Sigmoid colon (tissue), 7 donors: Measurements from ENCODE around the gene MAD1L1. TPM values are rescaled to one million over a fixed set of nuclear protein-coding genes. Genes with fewer than 3 reads are reported as not detected.

ENCODE experiments used
- DNase-seq: peaks from one replicate; pipeline ENCODE4 v3.0.0-alpha.2; 2019
- H3K27ac ChIP-seq, 4 donors: fragments of 200-600 bp; sonication (generic); one replicate each; pipeline ENCODE4 v1.5.1; 2016 to 2019; ENCODE audit warnings: mild to moderate bottlenecking in 1 of 4
- H3K27me3 ChIP-seq, 3 donors: fragments of 200-600 bp; sonication (generic); one replicate each; pipeline ENCODE4 v1.5.1; 2019; ENCODE audit warnings: mild to moderate bottlenecking in 1 of 3
- H3K36me3 ChIP-seq, 4 donors: fragments of 200-600 bp; sonication (generic); one replicate each; pipeline ENCODE4 v1.5.1; 2016 to 2019
- H3K4me1 ChIP-seq, 4 donors: fragments of 200-600 bp; sonication (generic); one replicate each; pipeline ENCODE4 v1.5.1; 2017 to 2019
- H3K4me3 ChIP-seq, 4 donors: fragments of 200-600 bp; sonication (generic); one replicate each; pipeline ENCODE4 v1.5.1; 2017 to 2019; ENCODE audit warnings: mild to moderate bottlenecking in 2 of 4, moderate library complexity in 1 of 4
- H3K9me3 ChIP-seq, 4 donors: fragments of 200-600 bp in 3 of 4; sonication (generic) in 3 of 4; one replicate each; pipeline versions ENCODE4 v1.5.1 to v1.6.1; 2013 to 2019
- CTCF ChIP-seq, 4 experiments: fragments of 450-650 bp in 3 of 4; fragments of 200-600 bp in 1 of 4; IDR thresholded peaks; one replicate each; pipeline ENCODE4 v1.5.1; 2016 to 2019; ENCODE audit warnings: antibody characterized with exemption in 4 of 4, mild to moderate bottlenecking in 3 of 4, moderate library complexity in 2 of 4
- EP300 ChIP-seq, 4 donors: sonication (generic); formaldehyde crosslinking; IDR thresholded peaks; one replicate each; pipeline ENCODE4 v1.6.1; 2017; ENCODE audit warnings: antibody characterized with exemption in 4 of 4
- POLR2A ChIP-seq, 2 donors: fragments of 450-650 bp; IDR thresholded peaks; one replicate each; pipeline ENCODE4 v1.6.1; 2016; ENCODE audit warnings: antibody characterized with exemption in 2 of 2, mild to moderate bottlenecking in 2 of 2, moderate library complexity in 2 of 2
- POLR2AphosphoS5 ChIP-seq, 4 donors: sonication (generic); formaldehyde crosslinking; IDR thresholded peaks; one replicate each; pipeline ENCODE4 v1.6.1; 2017; ENCODE audit warnings: antibody characterized with exemption in 4 of 4
- WGBS, 2 donors: extraction: QIAGEN DNeasy Blood & Tissue Kit; methylation state at CpG; one replicate each; pipeline ENCODE4 v1.1.7; 2013; 5-methylcytosine and 5-hydroxymethylcytosine counted together
- intact Hi-C: fragments of 100-400 bp; cut with DNase I; formaldehyde crosslinking; loops from one replicate; pipeline ENCODE4 v1.15.1; 2023
- polyA plus RNA-seq, 3 donors: library from polyadenylated mRNA; stranded (reverse); fragments of 200-250 nt; gene quantifications; one replicate each; pipeline ENCODE4 v1.2.3, GENCODE V29; 2013
- total RNA-seq, 4 donors: library from RNA; depleted of rRNA; stranded (reverse); fragments of >200 nt; gene quantifications; one replicate each; pipeline ENCODE4 v1.1.0, GENCODE V29; 2016
- donor health status: healthy with polysubstance abuse.
- donor health status: Bipolar disorder and iron deficiency.
- donor health status: healthy.

Gene MAD1L1
- total and polyA plus RNA-seq, 7 donors = 10.2 to 38.4 (median 20.6) TPM

DNA sequence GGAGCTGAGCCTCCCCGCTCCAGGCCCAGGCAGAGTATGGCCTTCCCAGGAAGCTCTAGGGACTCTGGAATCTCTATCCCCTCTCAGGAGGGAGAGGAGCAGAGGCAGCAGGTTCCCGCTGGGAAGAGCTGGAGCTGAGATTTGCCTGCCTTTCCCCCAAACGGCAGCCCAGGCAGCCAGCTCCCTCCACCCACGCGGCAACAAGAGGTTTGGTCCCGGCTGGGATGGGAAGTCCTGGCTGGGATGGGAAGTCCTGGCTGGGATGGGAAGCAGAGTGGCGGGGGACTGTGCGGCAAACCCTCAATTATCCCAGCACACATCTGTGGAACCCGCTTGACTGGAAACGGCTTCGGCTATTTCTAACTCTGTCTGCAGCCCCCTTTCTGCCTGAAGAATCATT, 339.7 kb downstream of the MAD1L1 start:
- intact Hi-C loops = no loop called here
- Histone ChIP-seq H3K27me3 (no peaks in the 10 kb centered on the region), H3K36me3 (peaks cover 0 to 19% (median 3%) of the 10 kb centered on the region in 4 donors), H3K4me1 (no peaks in the 10 kb centered on the region), H3K9me3 (no peaks in the 10 kb centered on the region), H3K27ac (no peak overlapping the region), H3K4me3 (no peak overlapping the region)
- TF ChIP-seq POLR2A (IDR thresholded peaks at IDR 0.05) = no peak
- TF ChIP-seq EP300 (IDR thresholded peaks at IDR 0.05) = no peak
- no peak for TF ChIP-seq POLR2AphosphoS5 (IDR thresholded peaks at IDR 0.05)
- TF ChIP-seq CTCF (IDR thresholded peaks at IDR 0.05) = no peak
- no peak for DNase-seq
- 83 to 88% methylated on average over 11 of the region's 11 CpGs for WGBS, 2 donors

GRCh38 chr7:1892011-1892965, 340.5 kb downstream of the MAD1L1 start:
- WGBS, 2 donors = 96% methylated on average over 39 of the region's 39 CpGs
- intact Hi-C loops = no loop called here
- Histone ChIP-seq H3K9me3 (no peaks in the 10 kb centered on the region), H3K27me3 (no peaks in the 10 kb centered on the region), H3K27ac (no peak overlapping the region), H3K4me3 (no peak overlapping the region), H3K36me3 (peaks cover 0 to 19% (median 4%) of the 10 kb centered on the region in 4 donors), H3K4me1 (no peaks in the 10 kb centered on the region)
- DNase-seq = no peak
- TF ChIP-seq EP300 (IDR thresholded peaks at IDR 0.05) (no peak), CTCF (IDR thresholded peaks at IDR 0.05) (no peak), POLR2AphosphoS5 (IDR thresholded peaks at IDR 0.05) (no peak), POLR2A (IDR thresholded peaks at IDR 0.05) (no peak)

DNA sequence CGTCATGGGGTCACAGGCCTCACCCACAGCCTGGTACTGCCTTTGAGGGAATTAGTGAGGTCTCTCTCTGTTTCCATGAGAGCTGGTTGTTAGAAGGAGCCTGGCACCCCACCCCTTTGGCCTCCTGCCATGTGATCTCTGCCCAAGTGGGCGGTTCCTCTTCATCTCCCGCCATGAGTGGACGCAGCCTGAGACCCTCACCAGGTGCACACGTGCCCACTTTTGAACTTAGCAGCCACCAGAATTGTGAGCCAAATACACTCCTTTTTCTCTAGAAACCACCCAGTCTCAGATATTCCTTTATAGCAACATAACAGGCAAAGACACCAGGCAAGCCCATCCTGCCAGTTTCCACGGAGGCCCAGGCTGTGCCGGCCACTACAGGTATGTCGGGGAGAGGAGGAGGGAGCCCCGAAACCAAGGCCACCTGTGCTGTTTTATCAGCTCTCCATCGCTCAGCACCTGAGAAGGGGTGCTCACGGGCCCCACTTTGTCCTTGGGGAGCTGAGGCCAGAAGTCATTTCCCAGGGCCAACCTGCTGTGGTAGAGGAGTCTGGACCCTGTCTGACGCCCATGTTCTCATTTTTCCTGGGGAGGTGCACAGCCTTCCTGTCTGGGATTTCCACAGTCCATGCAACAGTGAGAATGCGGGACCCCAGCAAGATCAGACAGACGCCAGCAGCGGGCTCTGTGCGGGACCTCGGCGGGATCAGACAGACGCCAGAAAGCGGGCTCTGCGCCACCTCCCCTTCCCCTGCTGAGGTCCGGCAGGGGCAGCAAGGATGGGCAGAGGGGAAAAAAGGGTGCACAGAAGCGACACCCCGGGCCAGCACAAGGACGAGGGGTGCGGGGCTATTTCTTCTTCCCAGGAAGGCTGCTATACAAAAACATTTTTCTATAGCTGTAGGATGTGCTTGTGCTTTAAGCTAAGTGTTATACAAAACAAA, 342.2 kb downstream of the MAD1L1 start:
- Histone ChIP-seq H3K27me3 (no peaks in the 10 kb centered on the region), H3K4me3 (no peak overlapping the region), H3K27ac (no peak overlapping the region), H3K36me3 (peaks cover 0 to 14% (median 4%) of the 10 kb centered on the region in 4 donors), H3K9me3 (no peaks in the 10 kb centered on the region), H3K4me1 (no peaks in the 10 kb centered on the region)
- WGBS, 2 donors = 81 to 92% methylated on average over 26 of the region's 26 CpGs
- TF ChIP-seq POLR2AphosphoS5 (IDR thresholded peaks at IDR 0.05) = no peak
- no peak for TF ChIP-seq CTCF (IDR thresholded peaks at IDR 0.05)
- TF ChIP-seq POLR2A (IDR thresholded peaks at IDR 0.05) = no peak
- no peak for TF ChIP-seq EP300 (IDR thresholded peaks at IDR 0.05)
- no peak for DNase-seq
- intact Hi-C loops = no loop called here

DNA sequence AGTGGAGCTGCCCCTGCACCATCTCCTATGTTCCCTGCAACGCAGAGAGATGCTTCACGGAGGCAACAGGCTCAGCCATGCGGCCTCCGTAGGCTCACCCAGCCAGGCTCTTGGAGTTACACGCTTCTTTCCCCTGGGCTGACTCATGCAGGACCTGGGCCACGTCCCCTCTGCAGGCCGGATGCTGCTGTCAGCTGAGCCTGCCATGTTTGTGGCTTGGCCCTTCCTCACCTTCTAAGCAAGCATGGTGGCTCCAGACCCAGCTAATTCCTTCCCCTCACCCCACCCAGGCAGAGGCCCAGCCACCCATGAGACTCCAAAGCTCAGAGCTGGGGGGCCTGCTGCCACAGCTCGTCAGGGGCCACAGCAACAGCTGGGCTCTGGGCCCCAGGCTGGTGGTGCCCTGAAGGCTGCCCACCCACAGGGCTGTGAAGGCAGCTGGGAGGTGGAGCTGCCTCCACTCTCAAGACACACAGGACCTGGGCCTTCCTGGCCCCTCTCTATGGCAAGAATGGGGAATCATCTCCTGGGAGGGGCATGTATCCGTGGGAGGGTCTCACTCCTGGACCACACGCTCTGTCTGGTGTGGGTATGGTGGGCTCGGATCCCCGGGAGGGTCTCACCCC, 343.1 kb downstream of the MAD1L1 start:
- Histone ChIP-seq H3K27me3 (no peaks in the 10 kb centered on the region), H3K9me3 (no peaks in the 10 kb centered on the region), H3K4me3 (no peak overlapping the region), H3K4me1 (no peaks in the 10 kb centered on the region), H3K27ac (no peak overlapping the region), H3K36me3 (peaks cover 0 to 14% (median 3%) of the 10 kb centered on the region in 4 donors)
- intact Hi-C loops = no loop called here
- no peak for DNase-seq
- no peak for TF ChIP-seq EP300 (IDR thresholded peaks at IDR 0.05)
- no peak for TF ChIP-seq CTCF (IDR thresholded peaks at IDR 0.05)
- TF ChIP-seq POLR2A (IDR thresholded peaks at IDR 0.05) = no peak
- no peak for TF ChIP-seq POLR2AphosphoS5 (IDR thresholded peaks at IDR 0.05)
- 82 to 94% methylated on average over 12 of the region's 12 CpGs for WGBS, 2 donors
